ENCODE data around the gene EYS.
"Not testable (repeated sequence)": the region's sequence is repeated elsewhere in the genome, so short reads cannot be mapped to it uniquely, and the experiment has no call there.

EYS gene

DNA sequence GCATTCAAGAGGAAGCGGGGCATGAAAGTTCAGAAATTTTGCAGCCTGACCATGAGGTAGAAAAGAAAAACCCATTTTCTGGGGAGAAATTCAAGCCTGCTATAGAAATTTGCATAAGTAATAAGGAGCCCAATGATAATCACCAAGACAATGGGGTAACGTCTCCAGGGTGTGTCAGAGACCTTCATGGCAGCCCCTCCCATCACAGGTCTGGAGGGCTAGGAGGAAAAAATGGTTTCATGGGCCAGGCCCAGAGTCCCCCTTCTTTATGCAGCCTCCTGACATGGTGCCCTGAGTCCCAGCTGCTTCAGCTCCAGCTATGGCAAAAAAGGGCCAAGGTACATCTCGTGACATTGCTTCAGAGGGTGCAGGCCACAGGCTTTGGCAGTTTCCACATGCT is 618.5 kb downstream of the EYS start:
- no peak for DNase-seq (ENCODE audit: low spot score)

DNA sequence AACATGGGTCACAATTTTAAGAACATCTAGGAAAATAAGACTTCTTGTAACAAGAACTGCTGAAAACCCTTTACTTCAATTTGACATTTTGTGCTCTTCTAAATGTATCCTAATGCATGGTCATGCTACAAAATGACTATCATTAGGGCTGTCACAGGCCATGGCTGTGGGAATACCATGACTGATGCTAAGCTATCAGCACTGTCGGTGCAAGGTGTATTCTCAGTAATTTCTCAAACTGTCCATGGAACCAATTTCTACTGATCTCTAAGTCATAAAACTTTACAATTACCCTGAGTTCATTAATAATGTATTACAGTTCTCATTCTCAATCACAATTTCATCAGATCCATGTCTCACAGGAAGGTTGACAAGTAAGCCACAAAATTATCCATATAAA is 625.3 kb downstream of the EYS start:
- DNase-seq (ENCODE audit: low spot score), result no peak

DNA sequence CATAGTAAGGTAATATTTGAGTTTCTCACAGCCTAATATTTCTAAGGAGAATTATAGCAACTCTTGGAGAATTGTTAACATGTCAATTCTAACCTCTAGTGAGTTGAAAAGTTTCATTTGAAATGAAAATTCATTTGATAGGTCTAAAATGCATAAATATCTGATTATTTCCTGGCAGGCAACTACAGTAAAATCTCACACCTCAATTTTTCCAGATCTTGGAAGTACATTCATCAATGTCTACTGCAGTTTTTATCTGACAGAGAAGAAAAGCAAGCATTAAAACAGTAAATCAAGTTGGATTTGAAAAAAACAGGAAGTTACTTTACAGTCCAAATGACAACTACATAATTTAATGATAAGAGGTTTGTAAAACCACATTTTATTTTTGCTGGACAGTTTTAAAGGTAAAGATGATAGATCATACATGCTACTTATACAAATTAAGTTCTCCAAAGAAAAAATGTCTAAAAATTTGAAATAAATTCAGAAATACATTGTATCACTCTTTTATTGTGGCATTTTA is 631.3 kb downstream of the EYS start:
- no peak for DNase-seq (ENCODE audit: low spot score)

DNA sequence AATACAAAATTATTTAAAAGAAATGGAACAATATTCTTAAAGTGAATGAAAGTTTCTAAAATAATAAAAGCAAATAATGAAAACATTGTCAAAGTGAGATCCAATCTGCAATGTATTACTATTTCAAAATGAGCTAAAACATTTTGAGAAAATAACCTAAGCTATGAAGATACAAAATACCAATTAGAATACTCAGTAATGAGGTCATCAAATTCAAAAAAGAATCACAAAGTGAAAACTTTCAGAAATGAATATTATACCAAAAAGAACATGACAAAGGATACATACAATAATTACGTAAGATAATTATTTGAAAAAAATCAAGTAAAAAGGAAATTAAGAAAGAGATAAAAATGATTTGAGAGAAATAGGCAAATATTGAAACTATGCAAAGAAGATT is 634.5 kb downstream of the EYS start:
- DNase-seq (ENCODE audit: low spot score), result no peak

DNA sequence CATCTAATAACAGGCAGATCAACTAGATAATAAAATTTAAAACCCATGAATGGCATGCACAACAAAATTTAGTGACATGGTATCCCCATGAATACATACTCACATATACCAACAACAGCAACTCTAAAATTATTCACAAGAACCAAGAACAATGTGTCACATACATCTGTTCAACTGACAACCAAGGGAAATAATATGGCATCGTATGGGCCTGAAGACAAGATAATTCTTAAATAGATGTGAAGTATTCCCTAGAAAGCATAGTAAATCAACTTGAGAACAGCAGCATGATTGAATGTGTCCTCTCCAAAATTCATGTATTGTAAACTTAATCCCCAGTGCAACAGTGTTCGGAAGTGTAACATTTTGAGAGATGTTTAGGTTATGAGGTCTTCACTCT is 635.5 kb downstream of the EYS start:
- no peak for DNase-seq (ENCODE audit: low spot score)

DNA sequence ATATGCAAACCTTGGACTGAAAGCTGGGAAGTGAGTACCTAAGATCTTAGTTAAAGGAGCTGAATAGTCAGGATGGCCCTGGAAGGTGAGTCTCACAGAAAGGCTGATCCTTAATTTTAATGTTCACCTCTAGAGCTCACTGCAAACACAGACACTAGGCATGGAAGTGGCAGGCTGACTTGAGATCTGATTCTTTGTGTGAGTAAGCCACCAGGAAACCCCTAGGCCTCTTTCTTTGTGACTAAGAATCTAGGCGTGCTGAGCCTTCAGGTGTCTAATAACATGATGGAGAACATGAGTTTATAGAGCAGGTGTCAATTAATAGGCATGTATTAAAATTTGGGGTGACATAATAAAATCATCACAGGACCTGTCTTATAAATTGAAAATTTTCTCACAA is 642.2 kb downstream of the EYS start:
- DNase-seq (ENCODE audit: low spot score), result no peak

DNA sequence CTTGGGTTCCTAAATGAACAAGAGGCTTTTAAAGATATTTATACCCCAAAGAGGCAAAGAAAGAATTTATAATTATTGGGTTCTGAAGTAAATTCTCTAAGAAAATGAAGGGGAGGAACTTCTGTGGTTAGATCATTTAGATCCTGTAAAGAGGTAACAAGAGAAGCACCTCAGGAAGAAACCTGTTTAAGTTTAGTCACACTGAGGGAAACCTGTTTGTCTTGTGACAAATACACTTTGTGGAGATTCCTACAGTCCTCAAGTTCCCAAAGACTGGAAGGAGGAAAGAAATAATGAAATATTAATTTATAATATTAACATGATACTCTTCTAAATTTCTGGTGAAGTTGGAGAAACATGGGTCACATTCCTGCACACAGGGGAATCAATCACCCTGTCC is 647.5 kb downstream of the EYS start:
- no peak for DNase-seq (ENCODE audit: low spot score)

DNA sequence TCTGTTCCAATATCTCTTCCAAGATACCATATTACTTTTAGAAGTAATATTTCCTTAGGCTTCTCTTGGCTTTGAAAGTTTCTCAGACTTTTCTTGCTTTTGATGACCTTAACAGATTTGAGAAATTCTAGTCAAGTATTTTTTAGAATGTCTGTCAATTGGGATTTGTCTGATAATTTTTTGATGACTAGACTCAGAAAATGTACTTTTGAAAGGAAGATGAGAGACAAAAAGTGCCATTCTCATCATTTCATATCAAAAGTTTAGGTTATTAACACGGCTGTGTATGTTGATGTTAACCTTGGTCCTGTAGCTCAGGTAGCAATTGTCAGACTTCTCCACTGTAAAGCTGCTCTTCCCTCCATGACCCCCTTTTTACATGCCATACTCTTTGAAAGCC is 651.5 kb downstream of the EYS start:
- DNase-seq (ENCODE audit: low spot score), result no peak

DNA sequence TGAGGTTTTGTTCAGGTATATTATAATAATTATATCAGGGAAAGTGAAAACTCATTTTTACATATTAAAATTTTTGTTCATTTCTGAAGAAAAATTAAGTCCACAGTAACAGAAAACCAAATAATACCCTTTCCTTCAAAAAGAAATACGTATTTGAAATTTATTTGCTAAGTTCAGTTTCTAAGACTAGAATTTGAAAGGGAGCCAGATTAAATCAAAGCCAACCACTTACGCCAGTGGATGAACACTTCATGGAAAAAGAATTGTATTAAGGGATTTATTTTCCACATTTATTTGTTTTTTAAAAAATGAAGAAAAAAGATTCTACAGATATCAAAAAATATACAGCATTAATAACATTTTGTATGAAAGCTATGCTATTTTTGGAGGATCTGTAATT is 654.4 kb downstream of the EYS start:
- no peak for DNase-seq (ENCODE audit: low spot score)

DNA sequence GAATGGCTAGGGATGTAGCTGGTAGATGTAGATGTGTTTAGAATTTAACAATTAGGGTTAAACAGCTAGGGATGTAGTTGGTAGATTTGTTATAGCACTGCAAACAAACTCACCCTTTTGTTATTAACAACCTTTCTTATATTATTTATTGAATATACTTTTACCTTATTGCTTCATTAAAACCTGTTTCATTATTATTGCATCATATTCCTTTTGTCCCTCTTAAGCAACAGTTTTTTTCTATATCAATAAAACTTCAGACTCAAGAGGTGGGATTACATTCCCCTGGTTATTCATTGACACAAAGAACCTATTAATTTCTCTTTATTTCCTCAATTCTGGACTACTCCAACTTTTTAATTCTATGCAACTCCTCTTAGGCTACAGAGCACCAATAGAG is 661.2 kb downstream of the EYS start:
- DNase-seq (ENCODE audit: low spot score), result no peak

DNA sequence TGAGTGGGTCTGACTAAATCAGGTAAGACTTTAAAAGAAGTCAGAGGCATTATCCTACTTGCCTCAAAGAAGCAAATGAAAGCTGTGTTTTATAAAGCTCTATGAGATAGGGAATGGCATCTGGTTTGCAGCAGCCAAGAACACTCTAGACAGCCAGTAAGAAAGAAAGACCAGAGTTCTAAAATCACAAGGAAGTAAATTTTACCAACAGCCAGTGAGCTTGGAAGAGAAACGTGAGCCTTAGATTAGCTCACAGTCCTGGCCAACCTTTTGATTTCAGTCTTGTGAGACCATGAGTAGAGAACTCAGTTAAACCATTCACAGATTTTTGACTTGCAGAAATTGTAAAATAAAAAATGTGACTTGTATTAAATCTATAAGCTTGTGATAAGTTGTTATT is 693.0 kb downstream of the EYS start:
- DNase-seq (ENCODE audit: low spot score), result no peak

DNA sequence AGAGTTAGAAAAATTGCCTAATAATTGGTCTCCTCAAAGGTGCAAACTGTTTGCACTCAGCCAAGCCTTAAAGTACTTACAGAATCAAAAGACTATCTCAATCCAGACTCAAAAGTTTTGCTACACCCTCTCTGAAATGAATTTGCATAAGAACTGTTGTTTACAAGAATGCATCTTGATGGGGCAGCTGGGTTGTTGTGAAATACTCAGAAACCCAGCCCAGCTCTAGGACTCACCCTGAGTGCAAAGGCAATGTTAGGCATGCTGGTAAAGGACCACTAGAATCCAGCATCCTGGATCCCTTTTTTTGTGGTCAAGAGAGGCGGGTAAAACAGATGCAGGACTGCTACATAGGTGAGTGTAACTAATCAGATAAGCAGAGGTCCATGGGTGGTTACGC is 700.2 kb downstream of the EYS start:
- no peak for DNase-seq (ENCODE audit: low spot score)

DNA sequence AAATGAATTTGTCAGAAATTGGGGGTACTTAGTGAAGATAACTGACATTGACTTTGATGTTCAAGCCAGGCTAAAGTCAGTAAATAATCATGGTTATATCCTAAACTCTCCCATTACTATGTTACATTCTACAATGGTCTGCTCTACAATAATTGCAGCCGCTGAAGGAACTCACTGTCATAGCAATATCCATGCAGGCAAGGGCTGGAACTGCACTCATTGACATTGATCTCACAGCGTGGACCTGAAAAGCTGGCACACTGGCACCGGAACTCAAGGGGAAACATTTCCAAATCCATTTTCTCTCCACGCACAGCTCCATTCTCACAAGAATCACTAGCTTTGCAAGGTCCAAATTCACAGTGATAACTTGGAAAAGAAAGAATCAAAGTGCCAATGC is 702.7 kb downstream of the EYS start:
- DNase-seq (ENCODE audit: low spot score), result no peak

DNA sequence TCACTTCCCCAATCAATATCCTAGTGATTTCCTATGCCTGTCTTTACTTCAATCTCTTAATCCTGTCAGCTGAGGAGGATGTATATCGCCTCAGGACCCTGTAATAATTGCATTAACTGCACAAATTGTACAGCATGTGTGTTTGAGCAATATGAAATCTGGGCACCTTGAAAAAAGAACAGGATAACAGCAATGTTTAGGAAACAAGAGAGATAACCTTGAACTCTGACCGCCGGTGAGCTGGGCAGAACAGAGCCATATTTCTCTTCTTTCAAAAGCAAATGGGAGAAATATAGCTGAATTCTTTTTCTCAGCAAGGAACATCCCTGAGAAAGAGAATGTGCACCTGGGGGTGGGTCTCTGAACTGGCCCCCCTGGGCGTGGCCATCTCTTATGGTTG is 704.1 kb downstream of the EYS start:
- not testable (repeated sequence) for DNase-seq (ENCODE audit: low spot score)

DNA sequence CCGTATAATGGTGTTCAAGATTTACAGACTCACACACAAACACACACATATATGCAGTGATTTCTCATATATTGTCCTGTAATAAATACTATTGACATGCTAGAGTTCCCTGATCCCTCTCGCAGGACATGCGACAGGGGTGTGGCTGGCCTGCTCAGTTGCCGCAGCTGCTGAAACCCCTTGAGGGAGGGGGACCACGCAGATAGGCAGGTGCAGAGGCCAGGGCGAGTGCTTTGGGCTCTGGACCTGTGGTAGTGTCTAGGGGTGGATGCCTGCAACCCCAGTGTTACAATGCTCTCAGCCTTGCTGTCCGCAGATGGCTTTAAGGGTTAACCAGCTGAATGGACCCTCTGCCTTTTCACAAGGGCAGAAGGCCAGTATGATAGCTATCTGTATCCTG is 706.2 kb downstream of the EYS start:
- DNase-seq (ENCODE audit: low spot score), result no peak

DNA sequence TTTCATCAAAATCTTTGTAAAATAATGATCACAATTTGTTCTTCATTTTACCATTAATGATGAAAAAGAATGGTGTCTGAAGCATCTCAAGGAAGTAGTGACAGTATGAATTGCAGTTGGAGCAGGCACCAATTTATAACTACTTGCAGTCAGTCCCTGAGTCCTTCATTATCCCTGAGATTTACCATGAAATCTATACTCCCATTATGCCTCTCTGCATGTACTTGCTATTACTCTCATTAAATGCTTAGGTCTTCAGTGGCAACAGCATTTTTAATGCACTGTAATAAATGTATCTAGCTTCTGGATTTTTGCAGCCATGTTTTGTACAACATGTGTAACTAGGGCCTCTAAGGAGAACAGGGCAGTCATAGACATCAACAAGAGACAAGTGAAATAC is 708.8 kb downstream of the EYS start:
- DNase-seq (ENCODE audit: low spot score), result no peak

DNA sequence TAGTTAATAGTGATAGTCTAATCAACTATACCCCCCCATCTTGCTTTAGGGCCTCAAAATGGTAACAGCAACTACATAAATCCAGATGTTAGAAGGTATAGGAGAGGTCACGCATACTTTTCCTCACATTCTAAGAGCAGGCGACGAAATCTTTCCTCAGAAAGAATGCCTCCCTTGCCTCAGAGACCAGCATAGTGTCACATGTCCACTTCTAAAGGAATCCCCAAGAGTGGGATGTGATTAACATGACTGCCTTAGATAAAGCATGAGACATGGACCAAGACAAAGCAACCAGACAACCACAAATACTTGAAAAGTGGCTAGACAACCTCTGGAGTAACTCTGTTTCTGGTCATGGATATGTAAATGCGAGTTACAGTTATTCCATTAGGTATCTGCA is 710.7 kb downstream of the EYS start:
- DNase-seq (ENCODE audit: low spot score), result no peak

DNA sequence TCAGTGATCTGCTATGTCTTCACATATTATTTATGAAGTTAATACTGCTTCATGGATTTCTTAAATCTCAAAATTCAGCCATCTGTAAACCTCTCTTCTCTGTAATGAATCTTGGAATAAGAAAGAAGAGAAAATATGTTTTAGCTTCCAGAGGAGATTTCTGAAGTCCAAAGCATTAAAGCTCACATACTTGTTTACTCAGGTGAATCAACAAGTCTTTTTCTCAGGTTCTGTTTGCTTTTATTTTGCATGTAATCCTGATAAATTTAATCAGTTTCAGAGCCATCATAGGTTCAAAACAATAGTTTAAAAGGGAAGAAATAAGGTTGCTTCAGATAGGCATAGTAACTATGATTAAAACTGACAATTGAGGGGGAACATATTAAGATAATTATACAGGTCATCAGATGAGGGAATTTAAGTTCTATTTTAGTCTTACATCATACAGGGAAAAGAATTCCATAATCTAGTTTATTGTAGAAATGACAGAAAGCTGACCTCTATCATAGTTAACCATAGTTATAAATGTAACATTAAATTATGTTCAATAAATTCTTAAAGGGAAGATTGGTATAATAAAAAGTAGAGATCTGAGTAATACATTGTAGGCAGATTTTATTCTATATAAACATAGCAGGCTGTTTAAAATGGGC is 716.2 kb downstream of the EYS start:
- no peak for DNase-seq (ENCODE audit: low spot score)

DNA sequence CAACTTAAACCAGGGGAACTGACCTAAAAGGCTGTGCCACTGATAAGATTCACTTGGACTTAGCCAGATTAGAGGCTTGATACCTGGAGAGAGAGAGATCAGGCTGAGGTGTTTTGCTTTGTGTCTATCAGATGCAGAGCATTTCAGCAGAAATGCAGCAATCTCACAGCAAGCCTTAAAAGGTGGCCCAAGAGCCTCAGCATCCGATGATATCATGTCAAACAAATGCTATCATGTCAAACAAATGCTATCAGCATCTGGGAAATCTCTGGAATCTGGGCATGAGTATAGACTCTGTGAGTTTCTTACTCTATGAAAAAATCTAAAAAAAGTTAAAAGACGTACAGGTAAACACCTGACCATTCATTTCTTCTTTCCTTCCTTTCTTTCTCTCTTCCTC is 718.9 kb downstream of the EYS start:
- no peak for DNase-seq (ENCODE audit: low spot score)

DNA sequence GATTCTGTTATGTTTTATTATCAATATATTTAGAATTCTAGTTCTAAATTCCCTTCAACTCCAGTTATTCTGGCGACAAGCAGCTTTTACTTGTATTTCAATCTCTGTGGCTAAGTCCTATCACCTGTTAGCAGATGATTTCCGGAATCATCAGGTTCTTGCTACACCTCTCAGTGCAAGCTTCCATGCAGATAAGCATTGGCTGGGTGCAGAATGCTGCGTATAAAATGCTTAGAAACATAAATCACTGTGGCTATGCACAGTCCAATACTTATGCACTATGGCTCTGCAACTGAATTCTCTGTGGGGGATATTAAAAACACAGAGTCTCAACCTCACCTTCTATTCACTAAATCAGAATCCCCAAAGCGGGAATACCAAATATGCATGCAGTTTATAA is 720.0 kb downstream of the EYS start:
- no peak for DNase-seq (ENCODE audit: low spot score)

DNA sequence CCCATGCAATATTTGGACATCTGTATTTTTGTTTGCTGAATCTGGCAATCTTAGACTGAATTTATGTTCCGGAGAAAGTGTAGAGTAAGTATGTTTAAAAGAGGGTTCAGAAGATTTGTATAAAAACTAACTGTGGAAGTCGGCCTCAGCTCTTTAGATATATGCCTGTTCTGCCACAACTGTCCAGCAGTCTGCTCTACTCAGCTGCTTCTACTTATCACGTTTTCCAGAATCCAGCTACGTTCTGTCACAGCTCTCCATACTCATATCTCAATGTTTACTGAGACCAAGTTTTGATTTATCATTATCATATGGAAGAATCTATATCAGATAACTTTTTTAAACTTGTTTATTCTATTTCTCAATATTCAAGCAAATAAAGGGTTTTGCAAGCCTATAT is 721.3 kb downstream of the EYS start:
- DNase-seq (ENCODE audit: low spot score), result no peak

DNA sequence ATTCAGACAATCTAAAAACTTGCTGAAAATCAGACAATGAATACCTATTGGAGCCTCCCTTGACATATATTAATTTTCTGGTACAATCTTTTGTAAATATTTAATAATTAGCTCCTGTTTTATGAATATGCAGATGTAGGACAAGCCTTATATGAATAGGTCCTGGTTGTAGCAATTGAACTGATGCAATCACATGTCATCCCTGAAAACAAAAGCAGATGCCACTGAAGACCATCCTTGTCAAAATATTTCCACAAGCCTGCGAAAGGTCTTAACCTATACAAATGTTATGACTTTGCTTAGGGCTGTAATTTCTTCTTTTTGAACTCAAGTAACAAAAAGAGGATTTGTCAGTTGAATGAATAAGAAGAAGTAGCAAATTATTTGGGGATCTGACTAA is 722.1 kb downstream of the EYS start:
- no peak for DNase-seq (ENCODE audit: low spot score)

DNA sequence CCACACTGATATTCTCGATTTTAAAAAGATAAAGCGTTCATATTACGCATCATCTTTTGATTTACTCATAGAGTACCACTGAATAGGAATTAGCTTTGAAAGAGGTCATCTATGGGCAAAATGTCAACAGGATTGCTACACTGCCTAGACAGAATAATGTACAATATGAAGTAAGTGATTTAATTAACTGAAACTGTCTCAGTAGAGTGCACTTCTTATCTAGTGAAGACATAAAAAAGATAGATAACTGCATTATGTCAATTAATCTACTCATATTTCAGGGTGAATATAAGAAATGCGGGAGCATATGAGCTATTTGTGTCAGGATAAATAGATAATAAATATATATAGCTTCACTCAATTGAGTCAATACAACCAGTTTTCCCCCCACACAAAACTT is 723.9 kb downstream of the EYS start:
- no peak for DNase-seq (ENCODE audit: low spot score)

DNA sequence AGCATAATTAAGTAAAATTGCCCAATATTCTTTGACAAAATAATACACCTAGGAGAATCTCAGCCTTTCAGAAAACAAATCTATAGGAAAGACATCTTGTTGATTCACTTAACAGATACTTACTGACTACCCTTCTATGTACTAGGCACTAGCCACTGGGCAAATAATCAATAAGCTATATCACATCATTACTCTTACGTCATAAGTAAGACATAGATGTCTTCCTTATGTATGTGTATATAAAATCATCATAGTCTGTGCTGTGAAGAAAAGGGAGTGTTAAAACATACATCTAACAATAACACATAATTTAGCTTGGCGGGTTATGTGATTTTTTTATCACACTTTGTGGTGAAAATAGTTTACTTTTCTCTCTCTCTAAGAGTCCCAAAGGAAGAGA is 733.9 kb downstream of the EYS start:
- DNase-seq (ENCODE audit: low spot score), result no peak

DNA sequence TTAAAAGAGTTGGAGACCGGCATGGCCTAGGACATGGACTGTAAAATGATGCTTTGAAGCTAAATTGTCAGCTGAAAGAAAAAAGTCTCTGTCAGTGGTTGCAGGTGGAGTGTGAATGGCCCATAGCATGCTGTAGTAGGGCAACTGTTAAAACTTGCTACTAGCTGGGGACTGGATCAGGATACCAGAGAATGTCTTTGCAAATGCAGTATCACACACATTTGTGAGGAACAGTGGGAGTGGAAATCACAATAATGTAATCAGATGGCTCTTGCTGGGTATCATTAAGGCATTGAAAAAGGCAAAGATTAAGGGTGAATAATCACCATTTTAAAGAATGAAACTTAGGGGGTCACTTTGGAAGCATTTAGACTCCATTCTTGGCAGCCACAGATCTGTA is 737.9 kb downstream of the EYS start:
- no peak for DNase-seq (ENCODE audit: low spot score)

Measured in COLO829 (cell line).